GM13976 (cell line): ENCODE data around the gene TM4SF1.

Experiments
- DNase-seq: peaks from one replicate; pipeline ENCODE4 v3.0.0; 2012; ENCODE audit warnings: low spot score
- in situ Hi-C: fragments of 300-500 bp; cut with MboI; formaldehyde crosslinking; loops from one replicate; pipeline ENCODE4 v1.12.0; 2022; ENCODE audit warnings: low sequenced_read_pairs, mixed read lengths, inconsistent platforms; ENCODE audit not compliant: unreplicated experiment
- TF ChIP-seq, protein P1 (sequence below): IDR thresholded peaks from 2 replicates; pipeline ENCODE4 v1.5.1; 2012; ENCODE audit warnings: borderline replicate concordance, mild to moderate bottlenecking; ENCODE audit not compliant: insufficient read depth; ENCODE audit errors: extremely low read depth, missing control alignments, control extremely low read depth

Gene TM4SF1, protein sequence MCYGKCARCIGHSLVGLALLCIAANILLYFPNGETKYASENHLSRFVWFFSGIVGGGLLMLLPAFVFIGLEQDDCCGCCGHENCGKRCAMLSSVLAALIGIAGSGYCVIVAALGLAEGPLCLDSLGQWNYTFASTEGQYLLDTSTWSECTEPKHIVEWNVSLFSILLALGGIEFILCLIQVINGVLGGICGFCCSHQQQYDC

DNA sequence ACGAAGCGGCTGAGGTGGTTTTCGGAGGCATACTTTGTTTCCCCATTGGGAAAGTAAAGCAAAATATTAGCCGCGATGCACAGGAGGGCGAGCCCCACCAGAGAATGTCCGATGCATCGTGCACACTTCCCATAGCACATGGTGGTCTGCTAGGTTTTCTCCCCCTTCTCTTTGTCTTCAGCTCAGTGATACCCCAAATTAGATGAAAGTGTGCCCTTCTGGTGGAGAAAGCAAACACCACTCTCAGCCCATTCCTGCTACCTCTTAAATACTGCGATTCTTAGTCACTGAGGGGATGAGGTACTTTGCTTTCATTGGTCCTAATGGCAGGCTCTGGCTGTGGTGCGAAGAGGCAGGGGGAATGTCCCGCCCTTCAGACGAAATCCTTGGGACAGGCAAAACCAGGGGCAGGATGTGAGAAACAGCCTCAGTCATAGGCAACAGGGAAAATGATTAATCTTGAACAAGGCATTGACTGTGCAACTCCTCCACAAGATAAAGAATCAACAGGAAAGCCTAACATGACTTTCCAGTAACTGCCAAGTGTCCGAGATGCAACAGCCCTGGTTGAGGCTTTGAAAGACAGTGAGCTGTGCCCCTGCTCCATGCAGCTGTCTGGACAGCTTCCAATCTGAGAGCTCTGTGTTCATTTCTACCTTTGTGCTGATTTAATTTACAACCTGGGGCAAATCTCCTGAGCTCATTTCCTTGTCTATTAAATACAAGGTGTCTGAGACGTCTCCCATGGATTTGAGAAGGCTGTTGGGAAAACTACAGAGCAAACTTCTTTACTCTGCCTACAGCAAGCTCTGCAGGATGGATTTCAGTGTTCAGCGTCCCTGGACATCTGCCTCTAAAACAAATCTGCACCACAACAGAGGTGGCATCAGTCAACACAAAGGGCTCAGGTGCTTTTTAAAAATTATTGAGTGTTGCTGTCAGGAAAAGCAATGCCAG lies at the start of gene TM4SF1:
Gene TM4SF1 (minus strand): TSS at position 242 of the 957 bp plus-strand sequence. CDS start 102 bp downstream, at position 140.
- DNase-seq = no peak
- in situ Hi-C loops = no loop called here
- TF ChIP-seq, protein P1, sequence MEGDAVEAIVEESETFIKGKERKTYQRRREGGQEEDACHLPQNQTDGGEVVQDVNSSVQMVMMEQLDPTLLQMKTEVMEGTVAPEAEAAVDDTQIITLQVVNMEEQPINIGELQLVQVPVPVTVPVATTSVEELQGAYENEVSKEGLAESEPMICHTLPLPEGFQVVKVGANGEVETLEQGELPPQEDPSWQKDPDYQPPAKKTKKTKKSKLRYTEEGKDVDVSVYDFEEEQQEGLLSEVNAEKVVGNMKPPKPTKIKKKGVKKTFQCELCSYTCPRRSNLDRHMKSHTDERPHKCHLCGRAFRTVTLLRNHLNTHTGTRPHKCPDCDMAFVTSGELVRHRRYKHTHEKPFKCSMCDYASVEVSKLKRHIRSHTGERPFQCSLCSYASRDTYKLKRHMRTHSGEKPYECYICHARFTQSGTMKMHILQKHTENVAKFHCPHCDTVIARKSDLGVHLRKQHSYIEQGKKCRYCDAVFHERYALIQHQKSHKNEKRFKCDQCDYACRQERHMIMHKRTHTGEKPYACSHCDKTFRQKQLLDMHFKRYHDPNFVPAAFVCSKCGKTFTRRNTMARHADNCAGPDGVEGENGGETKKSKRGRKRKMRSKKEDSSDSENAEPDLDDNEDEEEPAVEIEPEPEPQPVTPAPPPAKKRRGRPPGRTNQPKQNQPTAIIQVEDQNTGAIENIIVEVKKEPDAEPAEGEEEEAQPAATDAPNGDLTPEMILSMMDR = no peak

DNA sequence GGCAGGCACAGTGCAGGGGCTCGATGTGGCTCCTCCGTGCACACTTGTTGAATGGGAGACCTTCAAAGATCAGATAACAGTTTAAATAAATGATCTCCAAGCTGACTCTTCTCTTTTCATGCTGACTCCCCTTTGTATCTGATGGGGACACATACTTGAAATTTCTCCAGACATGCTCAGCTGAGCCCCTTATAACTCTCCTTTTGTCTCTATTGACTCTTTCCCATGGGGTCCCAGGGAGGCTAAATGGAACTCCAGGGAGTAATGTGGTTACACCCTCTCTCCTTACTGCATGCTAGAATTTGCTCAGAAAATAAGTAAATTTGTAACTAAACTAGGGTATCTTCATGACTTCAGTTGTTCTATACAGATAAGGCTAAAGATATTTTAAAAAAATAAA lies 48.9 kb upstream of the TM4SF1 start:
- DNase-seq = no peak
- TF ChIP-seq, protein P1 = no peak
- in situ Hi-C loops = no loop called here

DNA sequence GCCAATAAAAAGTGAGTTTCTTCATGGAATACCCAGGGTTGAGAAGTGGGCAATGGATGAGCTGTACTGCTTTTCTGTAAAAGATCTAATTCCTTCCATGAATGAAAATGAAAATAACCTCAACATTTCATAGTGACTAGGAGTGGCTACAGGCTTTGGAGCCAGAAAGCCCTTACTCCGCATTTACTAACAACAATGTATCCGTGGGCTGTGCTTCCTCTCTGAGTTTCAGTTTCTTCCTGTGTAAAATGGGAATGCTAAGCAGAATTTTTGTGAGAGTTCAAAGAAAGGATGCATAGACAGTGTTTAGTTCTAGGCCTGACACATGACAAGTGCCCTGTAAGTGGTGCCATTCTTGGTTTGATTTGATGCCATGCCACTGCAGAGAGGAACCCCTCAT lies 47.5 kb upstream of the TM4SF1 start:
- in situ Hi-C loops = no loop called here
- TF ChIP-seq, protein P1 = no peak
- DNase-seq = no peak

DNA sequence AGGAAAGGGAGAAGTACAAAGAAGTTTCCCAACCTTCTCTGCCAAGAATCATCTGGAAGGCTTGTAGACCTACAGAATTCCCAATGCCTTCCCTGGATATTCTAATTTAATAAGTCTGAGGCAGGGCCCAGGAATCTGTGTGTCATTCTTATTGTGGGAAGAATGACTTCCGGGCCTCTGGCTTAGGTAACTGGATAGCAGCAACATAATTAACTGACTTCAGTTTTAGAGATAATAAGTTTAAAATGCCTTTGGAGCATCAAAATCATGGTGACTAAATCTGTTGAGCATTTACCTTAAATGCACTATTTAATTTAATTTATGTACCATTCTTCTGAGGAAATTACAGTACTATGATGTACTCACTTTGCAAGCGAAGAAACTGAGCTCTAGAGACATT lies 44.3 kb upstream of the TM4SF1 start:
- no peak for DNase-seq
- in situ Hi-C loops = no loop called here
- TF ChIP-seq, protein P1 = no peak

DNA sequence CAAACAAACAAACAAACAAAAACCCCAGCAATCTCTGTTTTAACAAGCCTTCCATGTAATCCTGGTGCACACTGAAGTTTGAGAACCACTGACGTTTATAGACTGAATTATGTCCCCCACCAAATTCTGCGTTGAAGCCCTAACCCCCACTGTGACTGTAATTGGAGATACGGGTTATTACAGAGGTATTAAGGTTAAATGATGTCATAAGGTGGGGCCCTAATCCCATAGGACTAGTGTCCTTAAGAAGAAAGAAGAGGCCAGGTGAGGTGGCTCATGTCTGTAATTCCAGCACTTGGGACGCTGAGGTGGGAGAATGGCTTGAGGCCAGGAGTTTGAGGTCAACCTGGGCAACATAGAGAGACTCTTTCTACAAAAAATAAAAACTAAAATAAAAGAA lies 42.4 kb upstream of the TM4SF1 start:
- no peak for DNase-seq
- in situ Hi-C loops = no loop called here
- TF ChIP-seq, protein P1 = no peak

DNA sequence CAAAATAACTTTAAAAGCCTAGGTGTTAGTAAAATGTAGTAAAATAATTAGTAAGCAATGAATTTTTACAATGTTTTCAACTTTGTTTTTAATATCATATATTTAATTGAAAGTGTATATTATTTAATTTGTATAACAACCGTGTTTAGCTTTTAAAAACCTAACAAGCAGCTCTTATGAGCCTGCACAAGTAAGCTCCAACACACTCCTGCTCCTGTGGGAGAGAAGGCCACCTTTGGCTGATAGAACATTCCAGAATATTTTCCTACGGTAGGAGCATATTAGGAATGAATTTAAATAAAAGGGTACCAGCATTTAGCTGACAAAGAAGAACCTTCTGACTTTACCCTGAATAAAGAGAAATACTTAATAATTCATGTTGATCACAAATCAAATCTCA lies 40.3 kb upstream of the TM4SF1 start:
- TF ChIP-seq, protein P1 = no peak
- no peak for DNase-seq
- in situ Hi-C loops = no loop called here
